DND-41 (cell line): ENCODE measurements around the gene NRG2.

Experiments used
- CTCF ChIP-seq: IDR thresholded peaks from 2 replicates; pipeline ENCODE4 v1.5.1; 2012; ENCODE audit warnings: borderline replicate concordance, low read length, moderate library complexity, mild to moderate bottlenecking; ENCODE audit not compliant: poor library complexity, severe bottlenecking; ENCODE audit errors: extremely low read depth
- EZH2 ChIP-seq: IDR thresholded peaks from 3 replicates; pipeline ENCODE4 v1.6.1; 2012; ENCODE audit warnings: borderline replicate concordance, low read depth, mild to moderate bottlenecking, moderate library complexity, low read length, inconsistent platforms; ENCODE audit not compliant: severe bottlenecking

- no peak for TF ChIP-seq CTCF
- TF ChIP-seq EZH2, result no peak
Measured at GRCh38 chr5:139875957-139876356, 167.1 kb downstream of the NRG2 start.
